Sigmoid colon (tissue), 7 donors: ENCODE data around the gene PLS1. TPM values are rescaled to one million over a fixed set of nuclear protein-coding genes. Genes with fewer than 3 reads are reported as not detected.

Experiments
- DNase-seq: peaks from one replicate; pipeline ENCODE4 v3.0.0-alpha.2; 2019
- H3K27ac ChIP-seq, 4 donors: fragments of 200-600 bp; sonication (generic); one replicate each; pipeline ENCODE4 v1.5.1; 2016 to 2019; ENCODE audit warnings: mild to moderate bottlenecking in 1 of 4
- H3K27me3 ChIP-seq, 3 donors: fragments of 200-600 bp; sonication (generic); one replicate each; pipeline ENCODE4 v1.5.1; 2019; ENCODE audit warnings: mild to moderate bottlenecking in 1 of 3
- H3K36me3 ChIP-seq, 4 donors: fragments of 200-600 bp; sonication (generic); one replicate each; pipeline ENCODE4 v1.5.1; 2016 to 2019
- H3K4me1 ChIP-seq, 4 donors: fragments of 200-600 bp; sonication (generic); one replicate each; pipeline ENCODE4 v1.5.1; 2017 to 2019
- H3K4me3 ChIP-seq, 4 donors: fragments of 200-600 bp; sonication (generic); one replicate each; pipeline ENCODE4 v1.5.1; 2017 to 2019; ENCODE audit warnings: mild to moderate bottlenecking in 2 of 4, moderate library complexity in 1 of 4
- H3K9me3 ChIP-seq, 4 donors: fragments of 200-600 bp in 3 of 4; sonication (generic) in 3 of 4; one replicate each; pipeline versions ENCODE4 v1.5.1 to v1.6.1; 2013 to 2019
- CTCF ChIP-seq, 4 experiments: fragments of 450-650 bp in 3 of 4; fragments of 200-600 bp in 1 of 4; IDR thresholded peaks; one replicate each; pipeline ENCODE4 v1.5.1; 2016 to 2019; ENCODE audit warnings: antibody characterized with exemption in 4 of 4, mild to moderate bottlenecking in 3 of 4, moderate library complexity in 2 of 4
- EP300 ChIP-seq, 4 donors: sonication (generic); formaldehyde crosslinking; IDR thresholded peaks; one replicate each; pipeline ENCODE4 v1.6.1; 2017; ENCODE audit warnings: antibody characterized with exemption in 4 of 4
- POLR2A ChIP-seq, 2 donors: fragments of 450-650 bp; IDR thresholded peaks; one replicate each; pipeline ENCODE4 v1.6.1; 2016; ENCODE audit warnings: antibody characterized with exemption in 2 of 2, mild to moderate bottlenecking in 2 of 2, moderate library complexity in 2 of 2
- POLR2AphosphoS5 ChIP-seq, 4 donors: sonication (generic); formaldehyde crosslinking; IDR thresholded peaks; one replicate each; pipeline ENCODE4 v1.6.1; 2017; ENCODE audit warnings: antibody characterized with exemption in 4 of 4
- WGBS, 2 donors: extraction: QIAGEN DNeasy Blood & Tissue Kit; methylation state at CpG; one replicate each; pipeline ENCODE4 v1.1.7; 2013; 5-methylcytosine and 5-hydroxymethylcytosine counted together
- intact Hi-C: fragments of 100-400 bp; cut with DNase I; formaldehyde crosslinking; loops from one replicate; pipeline ENCODE4 v1.15.1; 2023
- polyA plus RNA-seq, 3 donors: library from polyadenylated mRNA; stranded (reverse); fragments of 200-250 nt; gene quantifications; one replicate each; pipeline ENCODE4 v1.2.3, GENCODE V29; 2013
- total RNA-seq, 4 donors: library from RNA; depleted of rRNA; stranded (reverse); fragments of >200 nt; gene quantifications; one replicate each; pipeline ENCODE4 v1.1.0, GENCODE V29; 2016
- donor health status: healthy with polysubstance abuse.
- donor health status: Bipolar disorder and iron deficiency.
- donor health status: healthy.

Gene PLS1
- total and polyA plus RNA-seq, 7 donors: 0.55 to 366 (median 1.8) TPM

GRCh38 chr3:142726017-142726416 lies 129.8 kb downstream of the PLS1 start:
- H3K27ac ChIP-seq: no peak overlapping the region
- TF ChIP-seq POLR2A (IDR thresholded peaks at IDR 0.05): no peak
- TF ChIP-seq EP300 (IDR thresholded peaks at IDR 0.05): no peak
- TF ChIP-seq CTCF (IDR thresholded peaks at IDR 0.05): no peak
- TF ChIP-seq POLR2AphosphoS5 (IDR thresholded peaks at IDR 0.05): no peak
- intact Hi-C loops: no loop called here

GRCh38 chr3:142732066-142732465 lies 135.9 kb downstream of the PLS1 start:
- WGBS, 2 donors: 91 to 94% methylated on average over 3 of the region's 3 CpGs
- intact Hi-C loops: no loop called here
- H3K4me3 ChIP-seq: no peak overlapping the region
- no peaks in the 10 kb centered on the region for H3K4me1 ChIP-seq
- TF ChIP-seq CTCF (IDR thresholded peaks at IDR 0.05) (no peak), EP300 (IDR thresholded peaks at IDR 0.05) (no peak)
- H3K36me3 ChIP-seq: no peaks in the 10 kb centered on the region
- H3K9me3 ChIP-seq: no peaks in the 10 kb centered on the region
- no peak overlapping the region for H3K27ac ChIP-seq
- no peaks in the 10 kb centered on the region for H3K27me3 ChIP-seq
- no peak for DNase-seq

More at GRCh38 chr3:142726017-142726416, 129.8 kb downstream of the PLS1 start:
- Histone ChIP-seq H3K9me3 (no peaks in the 10 kb centered on the region), H3K36me3 (no peaks in the 10 kb centered on the region), H3K4me3 (no peak overlapping the region), H3K4me1 (peaks cover 0 to 18% (median 5%) of the 10 kb centered on the region in 4 donors), H3K27me3 (no peaks in the 10 kb centered on the region)
- DNase-seq: no peak
- WGBS, 2 donors: 44 to 72% methylated on average over 1 of the region's 1 CpG

DNA sequence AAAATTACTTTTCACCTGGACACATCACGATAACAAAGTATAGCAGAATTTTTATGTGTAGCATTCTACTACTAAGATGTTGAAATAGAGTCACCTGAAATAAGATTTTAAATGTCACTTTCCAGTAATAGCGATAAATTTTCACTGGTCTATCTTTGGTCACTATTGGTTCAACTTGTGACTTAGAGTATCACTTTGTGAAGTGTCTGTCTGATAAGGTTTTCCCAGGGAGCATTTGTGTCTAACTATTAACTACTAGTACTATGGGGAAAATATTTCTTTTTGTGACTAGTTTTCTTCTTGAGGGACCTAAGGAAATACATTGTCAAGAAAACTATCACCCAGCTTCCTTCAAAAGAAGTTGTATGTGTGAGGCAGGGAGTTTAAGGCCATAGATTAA lies 138.6 kb downstream of the PLS1 start:
- intact Hi-C loops: no loop called here

DNA sequence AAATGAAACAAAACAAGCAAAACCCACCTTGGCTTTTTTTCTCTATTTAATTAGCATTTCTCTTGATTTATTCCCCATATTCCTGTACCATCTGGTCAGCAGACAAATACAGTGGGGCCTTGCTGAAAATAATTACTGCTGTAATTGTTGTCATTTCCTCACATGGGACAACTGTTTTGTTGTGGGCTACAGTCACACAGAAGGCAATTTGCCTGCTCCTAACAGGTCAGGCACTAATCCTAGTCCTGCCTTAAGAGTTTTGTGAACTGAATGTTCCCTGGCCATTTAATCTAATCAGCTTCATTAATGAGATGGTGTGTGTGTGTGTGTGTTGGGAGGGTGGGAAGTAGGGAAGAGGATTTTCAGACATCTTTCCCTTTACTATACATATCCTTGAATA lies 139.3 kb downstream of the PLS1 start:
- no peak overlapping the region for H3K27ac ChIP-seq
- no peaks in the 10 kb centered on the region for H3K27me3 ChIP-seq
- TF ChIP-seq CTCF (IDR thresholded peaks at IDR 0.05) (no peak), POLR2A (IDR thresholded peaks at IDR 0.05) (no peak), EP300 (IDR thresholded peaks at IDR 0.05) (no peak), POLR2AphosphoS5 (IDR thresholded peaks at IDR 0.05) (no peak)
- no peaks in the 10 kb centered on the region for H3K4me1 ChIP-seq
- no peaks in the 10 kb centered on the region for H3K36me3 ChIP-seq
- intact Hi-C loops: no loop called here
- no peak overlapping the region for H3K4me3 ChIP-seq
- H3K9me3 ChIP-seq: no peaks in the 10 kb centered on the region
- DNase-seq: no peak

More for the DNA sequence above, 138.6 kb downstream of the PLS1 start:
- Histone ChIP-seq H3K4me1 (no peaks in the 10 kb centered on the region), H3K4me3 (no peak overlapping the region), H3K27ac (no peak overlapping the region), H3K27me3 (no peaks in the 10 kb centered on the region), H3K36me3 (no peaks in the 10 kb centered on the region), H3K9me3 (no peaks in the 10 kb centered on the region)
- DNase-seq: no peak
- TF ChIP-seq CTCF (IDR thresholded peaks at IDR 0.05) (no peak), EP300 (IDR thresholded peaks at IDR 0.05) (no peak), POLR2AphosphoS5 (IDR thresholded peaks at IDR 0.05) (no peak), POLR2A (IDR thresholded peaks at IDR 0.05) (no peak)
- 96 to 99% methylated on average over 2 of the region's 2 CpGs for WGBS, 2 donors

GRCh38 chr3:142738396-142738795 lies 142.2 kb downstream of the PLS1 start:
- intact Hi-C loops: no loop called here
- Histone ChIP-seq H3K36me3 (no peaks in the 10 kb centered on the region), H3K27ac (no peak overlapping the region), H3K27me3 (no peaks in the 10 kb centered on the region), H3K4me1 (no peaks in the 10 kb centered on the region), H3K4me3 (no peak overlapping the region), H3K9me3 (no peaks in the 10 kb centered on the region)
- TF ChIP-seq POLR2AphosphoS5 (IDR thresholded peaks at IDR 0.05) (no peak), POLR2A (IDR thresholded peaks at IDR 0.05) (no peak), EP300 (IDR thresholded peaks at IDR 0.05) (no peak), CTCF (IDR thresholded peaks at IDR 0.05) (no peak)
- no peak for DNase-seq
